Left renal pelvis (tissue), 4 donors: ENCODE results near the gene SFTPA1. TPM values are rescaled to one million over a fixed set of nuclear protein-coding genes. Genes with fewer than 3 reads are reported as not detected.
"Not testable (repeated sequence)": the region's sequence is repeated elsewhere in the genome, so short reads cannot be mapped to it uniquely, and the experiment has no call there.

Experiments
- DNase-seq, 4 donors: peaks; one replicate each; pipeline ENCODE4 v3.0.0-alpha.2; 2013; ENCODE audit warnings: low read depth in 4 of 4, low spot score in 3 of 4
- polyA plus RNA-seq, 4 donors: library from polyadenylated mRNA; unstranded; fragments of 120-200 nt; gene quantifications; one replicate each; pipeline ENCODE4 v1.2.1, GENCODE V29; 2013; ENCODE audit not compliant: insufficient read length in 4 of 4

SFTPA1 gene
- polyA plus RNA-seq, 4 donors = 0.34 to 0.40 TPM; not detected in 2

- no peak for DNase-seq
These were observed 2.0 kb upstream of the SFTPA1 start for GRCh38 chr10:79608505-79609375.

- DNase-seq = not testable (repeated sequence)
These were observed 646 bp downstream of the SFTPA1 start for GRCh38 chr10:79611193-79611976.

- no peak for DNase-seq
These were observed 4.8 kb downstream of the SFTPA1 start for GRCh38 chr10:79615577-79615976.

- no peak for DNase-seq
These were observed 5.4 kb downstream of the SFTPA1 start for GRCh38 chr10:79616164-79616563.

- not testable (repeated sequence) for DNase-seq
These were observed 12.9 kb downstream of the SFTPA1 start for GRCh38 chr10:79623663-79624062.

GRCh38 chr10:79627075-79627474 lies 16.3 kb downstream of the SFTPA1 start:
- no peak for DNase-seq

- no peak for DNase-seq
These were observed 17.3 kb downstream of the SFTPA1 start for GRCh38 chr10:79628083-79628482.

- no peak for DNase-seq
These were observed 18.5 kb downstream of the SFTPA1 start for GRCh38 chr10:79628988-79629954.

GRCh38 chr10:79629955-79630327 lies 19.2 kb downstream of the SFTPA1 start:
- DNase-seq = no peak

- not testable (repeated sequence) for DNase-seq
These were observed 26.0 kb downstream of the SFTPA1 start for GRCh38 chr10:79636654-79637199.

GRCh38 chr10:79638318-79638717 lies 27.6 kb downstream of the SFTPA1 start:
- DNase-seq = no peak

GRCh38 chr10:79652695-79653094 lies 42.0 kb downstream of the SFTPA1 start:
- not testable (repeated sequence) for DNase-seq

GRCh38 chr10:79663287-79663686 lies 52.5 kb downstream of the SFTPA1 start:
- DNase-seq = not testable (repeated sequence)

- not testable (repeated sequence) for DNase-seq
These were observed 53.9 kb downstream of the SFTPA1 start for GRCh38 chr10:79664686-79665085.

Other genes starting within 250 kb of the SFTPA1 start
- 10 to 100 TPM; 21.4 to 77.0 (median 25.6) TPM for gene ZCCHC24, start 165.3 kb upstream of the SFTPA1 start, polyA plus RNA-seq
- 1 to 10 TPM in 2 of 4 donors, under 1 TPM in 2; 0.73 to 4.9 (median 1.6) TPM for gene EIF5AL1, start 98.4 kb upstream of the SFTPA1 start, polyA plus RNA-seq
- gene SFTPA2, start 50.5 kb upstream of the SFTPA1 start, polyA plus RNA-seq = under 1 TPM in 1 of 4 donors, not detected in 3; 0.34 TPM
- 1 to 10 TPM; 1.1 to 3.5 (median 1.9) TPM for gene NUTM2B, start 92.3 kb downstream of the SFTPA1 start, polyA plus RNA-seq
- gene NUTM2E, start 215.8 kb downstream of the SFTPA1 start, polyA plus RNA-seq = under 1 TPM in 3 of 4 donors, not detected in 1; 0.23 to 0.59 (median 0.41) TPM